AG09309 (cell line): ENCODE results near the gene OR6N2.

ENCODE experiments used
- DNase-seq: peaks from one replicate; pipeline ENCODE4 v3.0.0-alpha.2; 2010; ENCODE audit warnings: low read depth
- H3K4me3 ChIP-seq: 2 replicates; pipeline ENCODE4 v1.5.1; 2011; ENCODE audit warnings: mild to moderate bottlenecking, low read depth, low read length, moderate library complexity; ENCODE audit not compliant: control insufficient read depth
- CTCF ChIP-seq: IDR thresholded peaks from 2 replicates; pipeline ENCODE4 v1.5.1; 2011; ENCODE audit warnings: mild to moderate bottlenecking, low read depth, low read length, inconsistent platforms; ENCODE audit not compliant: insufficient read depth, control insufficient read depth; ENCODE audit errors: missing control alignments

The OR6N2 gene

GRCh38 chr1:158806916-158807536 lies 26.0 kb upstream of the OR6N2 start:
- H3K4me3 ChIP-seq: no peak overlapping the region
- DNase-seq: no peak
- TF ChIP-seq CTCF: no peak

GRCh38 chr1:158803678-158804077 lies 22.7 kb upstream of the OR6N2 start:
- no peak overlapping the region for H3K4me3 ChIP-seq
- no peak for DNase-seq
- no peak for TF ChIP-seq CTCF

GRCh38 chr1:158801396-158801795 lies 20.4 kb upstream of the OR6N2 start:
- H3K4me3 ChIP-seq: no peak overlapping the region
- no peak for TF ChIP-seq CTCF
- DNase-seq: no peak

GRCh38 chr1:158800526-158800925 lies 19.5 kb upstream of the OR6N2 start:
- no peak for DNase-seq
- no peak for TF ChIP-seq CTCF
- H3K4me3 ChIP-seq: no peak overlapping the region

GRCh38 chr1:158799689-158800088 lies 18.7 kb upstream of the OR6N2 start:
- H3K4me3 ChIP-seq: no peak overlapping the region
- no peak for DNase-seq
- no peak for TF ChIP-seq CTCF

GRCh38 chr1:158798531-158798930 lies 17.5 kb upstream of the OR6N2 start:
- TF ChIP-seq CTCF: no peak
- no peak overlapping the region for H3K4me3 ChIP-seq
- DNase-seq: no peak

- no peak for TF ChIP-seq CTCF
- no peak for DNase-seq
- no peak overlapping the region for H3K4me3 ChIP-seq
These were observed 13.2 kb upstream of the OR6N2 start for GRCh38 chr1:158794247-158794646.
